AML-193 (cell line): ENCODE measurements around the gene ACTRT2.

Experiments used
- DNase-seq, 2 experiments: peaks; one replicate each; lab custom pipeline; 2025; lab: John Stamatoyannopoulos, UW

ACTRT2 gene

GRCh38 chr1:3055051-3055450, 33.8 kb downstream of the ACTRT2 start:
- DNase-seq, result no peak

- DNase-seq, result no peak
Measured at GRCh38 chr1:3056641-3057040, 35.4 kb downstream of the ACTRT2 start.

GRCh38 chr1:3058263-3059030, 37.2 kb downstream of the ACTRT2 start:
- no peak for DNase-seq

- DNase-seq, result no peak
Measured at GRCh38 chr1:3060127-3060526, 38.9 kb downstream of the ACTRT2 start.

GRCh38 chr1:3060601-3061551, 39.6 kb downstream of the ACTRT2 start:
- no peak for DNase-seq

GRCh38 chr1:3061566-3061965, 40.3 kb downstream of the ACTRT2 start:
- no peak for DNase-seq

GRCh38 chr1:3061981-3062615, 40.8 kb downstream of the ACTRT2 start:
- no peak for DNase-seq

GRCh38 chr1:3062616-3063378, 41.5 kb downstream of the ACTRT2 start:
- no peak for DNase-seq

- DNase-seq, result no peak
Measured at GRCh38 chr1:3063379-3064295, 42.4 kb downstream of the ACTRT2 start.

GRCh38 chr1:3064296-3064850, 43.1 kb downstream of the ACTRT2 start:
- no peak for DNase-seq

- DNase-seq, result no peak
Measured at GRCh38 chr1:3064901-3065300, 43.6 kb downstream of the ACTRT2 start.

- no peak for DNase-seq
Measured at GRCh38 chr1:3065396-3065795, 44.1 kb downstream of the ACTRT2 start.

GRCh38 chr1:3065797-3066196, 44.5 kb downstream of the ACTRT2 start:
- no peak for DNase-seq

GRCh38 chr1:3066250-3066711, 45.0 kb downstream of the ACTRT2 start:
- no peak for DNase-seq

GRCh38 chr1:3066826-3067225, 45.6 kb downstream of the ACTRT2 start:
- DNase-seq, result no peak

GRCh38 chr1:3067301-3067670, 46.0 kb downstream of the ACTRT2 start:
- no peak for DNase-seq

- no peak for DNase-seq
Measured at GRCh38 chr1:3067671-3068563, 46.6 kb downstream of the ACTRT2 start.

GRCh38 chr1:3068564-3069431, 47.5 kb downstream of the ACTRT2 start, which contains the start of gene PRDM16:
Gene PRDM16, plus strand, starts transcription at chr1:3069203. Its CDS starts 57 bp downstream, at chr1:3069260.
- DNase-seq, result no peak
